ENCODE data around the gene GK.

GRCh38 chrX:30702736-30703135, 49.5 kb downstream of the GK start:
- no peak for TF ChIP-seq POLR2A (IDR thresholded peaks at IDR 0.05; ENCODE audit: low read depth, low read length)
- TF ChIP-seq POLR2AphosphoS5 (IDR thresholded peaks at IDR 0.05; ENCODE audit: low read depth, low read length) = no peak
- TF ChIP-seq TAF1 (IDR thresholded peaks at IDR 0.05; ENCODE audit: low read depth, low read length) = no peak
- TF ChIP-seq POU2F2 (IDR thresholded peaks at IDR 0.05; ENCODE audit: low read depth, low read length) = no peak

Data from GM12891 (cell line).